DMS153 treated with DMSO at 0.1 percent for 48 hours (cell line): ENCODE data around the gene CRHR1.

ENCODE experiments used
- DNase-seq: peaks from one replicate; lab custom pipeline; 2025; ENCODE audit not compliant: unreplicated experiment; lab: John Stamatoyannopoulos, UW

Gene CRHR1

GRCh38 chr17:45841883-45842525, 57.9 kb downstream of the CRHR1 start:
- peak; percentile 68 for DNase-seq

GRCh38 chr17:45843722-45844121, 59.6 kb downstream of the CRHR1 start:
- DNase-seq: no peak

GRCh38 chr17:45844695-45845375, 60.7 kb downstream of the CRHR1 start, which contains the start of gene SPPL2C:
Gene SPPL2C (plus strand): TSS chr17:45844881. CDS start chr17:45844907, 26 bp downstream.
- peak; percentile 20 for DNase-seq

GRCh38 chr17:45845376-45846185, 61.5 kb downstream of the CRHR1 start:
- DNase-seq: no peak

GRCh38 chr17:45846223-45846622, 62.1 kb downstream of the CRHR1 start:
- DNase-seq: no peak

GRCh38 chr17:45846646-45847045, 62.5 kb downstream of the CRHR1 start:
- DNase-seq: no peak

GRCh38 chr17:45847101-45847500, 63.0 kb downstream of the CRHR1 start:
- DNase-seq: no peak

- no peak for DNase-seq
These were observed 63.6 kb downstream of the CRHR1 start for GRCh38 chr17:45847747-45848146.

GRCh38 chr17:45848405-45848804, 64.3 kb downstream of the CRHR1 start:
- DNase-seq: no peak

GRCh38 chr17:45848868-45849535, 64.9 kb downstream of the CRHR1 start:
- no peak for DNase-seq

GRCh38 chr17:45849536-45849990, 65.4 kb downstream of the CRHR1 start:
- no peak for DNase-seq

- no peak for DNase-seq
These were observed 65.9 kb downstream of the CRHR1 start for GRCh38 chr17:45850011-45850410.

- no peak for DNase-seq
These were observed 66.3 kb downstream of the CRHR1 start for GRCh38 chr17:45850468-45850867.

GRCh38 chr17:45851022-45851421, 66.9 kb downstream of the CRHR1 start:
- DNase-seq: no peak

- DNase-seq: peak; percentile 9
These were observed 67.3 kb downstream of the CRHR1 start for GRCh38 chr17:45851464-45851863.

GRCh38 chr17:45851873-45852272, 67.8 kb downstream of the CRHR1 start:
- DNase-seq: no peak

GRCh38 chr17:45852535-45853297, 68.6 kb downstream of the CRHR1 start:
- DNase-seq: peak; percentile 33

GRCh38 chr17:45854209-45854608, 70.1 kb downstream of the CRHR1 start:
- no peak for DNase-seq

- DNase-seq: no peak
These were observed 71.7 kb downstream of the CRHR1 start for GRCh38 chr17:45855691-45856336.
